PFSK-1 (cell line): Measurements from ENCODE around the gene ZDHHC8.

ENCODE experiments used
- POLR2AphosphoS5 ChIP-seq: IDR thresholded peaks from 2 replicates; pipeline ENCODE4 v1.6.1; 2012; ENCODE audit warnings: low read depth, mild to moderate bottlenecking, control low read depth, low read length, moderate library complexity
- REST ChIP-seq, 2 experiments: IDR thresholded peaks; 2 replicates each; pipeline versions ENCODE4 v1.6.1 to v1.8.0; 2011 to 2012; ENCODE audit warnings: low read depth in 2 of 2, low read length in 2 of 2, control low read depth in 1 of 2, inconsistent platforms in 1 of 2, mild to moderate bottlenecking in 1 of 2, moderate library complexity in 1 of 2; ENCODE audit not compliant: insufficient read depth in 1 of 2
- SIN3A ChIP-seq: IDR thresholded peaks from 2 replicates; pipeline ENCODE4 v1.6.1; 2012; ENCODE audit warnings: mild to moderate bottlenecking, low read length, moderate library complexity, borderline replicate concordance; ENCODE audit not compliant: insufficient read depth

DNA sequence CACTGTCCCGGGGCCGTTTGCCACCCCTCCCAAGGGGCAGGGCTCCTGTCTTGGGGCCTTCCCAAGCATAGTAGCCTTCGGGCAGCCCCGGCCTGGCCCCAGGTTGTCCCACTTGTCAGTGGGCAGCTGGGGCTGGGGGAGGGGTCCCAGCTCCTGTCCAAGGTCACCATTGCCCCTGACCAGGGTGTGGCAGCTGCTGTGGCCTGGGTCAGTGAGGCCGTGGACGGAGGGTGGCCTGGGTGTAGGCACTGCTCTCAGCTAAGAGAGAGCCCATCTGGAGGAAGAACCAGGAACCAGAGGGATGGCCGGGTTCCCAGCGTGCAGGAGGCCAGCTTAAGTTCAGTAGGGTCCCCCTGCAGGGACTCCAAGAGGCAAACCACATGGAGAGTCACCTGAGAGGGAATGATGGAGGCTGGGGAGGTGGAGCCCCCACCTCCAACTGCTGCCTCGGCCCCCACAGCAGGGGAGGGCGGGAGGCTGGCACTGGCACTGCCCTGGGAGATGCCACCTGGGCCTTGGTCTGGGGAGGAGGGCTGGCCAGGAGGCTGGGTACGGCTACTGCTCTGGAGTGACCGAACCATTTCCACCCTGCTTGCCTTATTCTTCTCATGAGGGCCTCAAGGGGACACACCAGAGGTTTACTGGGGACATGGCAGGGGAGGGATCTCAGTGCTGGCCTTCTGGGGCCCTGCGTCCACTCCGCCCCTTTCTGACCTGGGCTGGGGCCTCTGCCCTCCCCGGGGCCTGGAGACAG, 26.0 kb downstream of the ZDHHC8 start:
- no peak for TF ChIP-seq POLR2AphosphoS5
- TF ChIP-seq SIN3A = no peak
- TF ChIP-seq REST (IDR thresholded peaks at IDR 0.05; ENCODE audit: insufficient read depth in 1 of 2, low read depth in 2 of 2, low read length in 2 of 2) = no peak
